Measurements from ENCODE around the gene LNP1. TPM values are rescaled to one million over a fixed set of nuclear protein-coding genes. Genes with fewer than 3 reads are reported as not detected.

The LNP1 gene
- total RNA-seq, 1 donor from 2014 or later = 2.7 TPM

GRCh38 chr3:100400419-100400779, 940 bp upstream of the LNP1 start:
- Mint-ChIP-seq H3K27ac (peak overlapping the region; percentile 86), H3K4me1 (ENCODE audit: low read depth) (peaks cover 34% of the 10 kb centered on the region), H3K27me3 (no peaks in the 10 kb centered on the region), H3K4me3 (ENCODE audit: low read depth) (peak overlapping the region; percentile 92), H3K36me3 (ENCODE audit: insufficient read depth) (peaks cover 2% of the 10 kb centered on the region), H3K9me3 (ENCODE audit: low read depth) (peaks cover 3% of the 10 kb centered on the region)
- peak; percentile 10 for DNase-seq (ENCODE audit: low spot score, unreplicated experiment)
- no peak for TF ChIP-seq CTCF (IDR thresholded peaks at IDR 0.05; ENCODE audit: unreplicated experiment)

DNA sequence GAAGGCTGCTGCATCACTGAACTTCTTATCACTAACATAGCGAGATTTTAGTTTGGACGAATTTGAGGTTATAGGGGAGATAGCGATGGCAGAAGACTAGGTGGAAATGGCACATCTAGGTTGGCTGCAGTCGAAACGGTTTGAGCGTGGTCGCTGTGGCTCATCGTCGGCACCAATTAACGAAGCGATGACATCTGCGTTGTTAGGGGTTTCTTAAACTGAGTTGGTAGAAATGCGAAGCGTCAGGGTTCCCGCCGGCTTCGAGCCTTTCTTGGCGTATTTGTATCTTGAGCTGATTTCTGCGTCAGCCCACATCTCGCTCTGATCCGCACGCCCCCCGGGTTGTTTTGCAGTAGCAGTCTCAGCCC, 319 bp downstream of the LNP1 start:
- DNase-seq (ENCODE audit: low spot score, unreplicated experiment) = peak; percentile 11
- H3K4me3 Mint-ChIP-seq (ENCODE audit: low read depth) = peak overlapping the region; percentile 92
- H3K27me3 Mint-ChIP-seq = no peaks in the 10 kb centered on the region
- H3K9me3 Mint-ChIP-seq (ENCODE audit: low read depth) = peaks cover 3% of the 10 kb centered on the region
- H3K36me3 Mint-ChIP-seq (ENCODE audit: insufficient read depth) = peaks cover 3% of the 10 kb centered on the region
- TF ChIP-seq CTCF (IDR thresholded peaks at IDR 0.05; ENCODE audit: unreplicated experiment) = no peak
- H3K27ac Mint-ChIP-seq = peak overlapping the region; percentile 97
- peaks cover 32% of the 10 kb centered on the region for H3K4me1 Mint-ChIP-seq (ENCODE audit: low read depth)

DNA sequence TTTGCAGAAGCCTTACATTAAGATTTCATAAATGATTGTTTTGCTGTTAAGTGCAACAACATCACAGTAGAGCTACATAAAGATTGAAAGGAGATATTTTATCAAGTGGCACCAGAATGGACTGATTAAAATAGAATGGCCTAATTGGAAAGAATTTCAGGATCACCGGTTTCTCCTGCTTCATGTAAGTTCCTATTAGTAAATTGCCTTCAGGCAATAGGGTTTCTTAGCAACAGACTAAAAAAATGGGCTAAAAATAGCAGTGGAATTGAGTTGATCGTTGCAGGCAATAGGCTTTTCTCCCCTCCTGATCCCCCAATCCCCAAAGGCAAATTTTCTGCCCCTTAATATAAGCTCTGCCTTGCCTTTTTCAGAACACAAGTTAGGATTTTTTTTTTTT, 917 bp downstream of the LNP1 start:
- Mint-ChIP-seq H3K4me1 (ENCODE audit: low read depth) (peaks cover 32% of the 10 kb centered on the region), H3K27me3 (no peaks in the 10 kb centered on the region), H3K27ac (peak overlapping the region; percentile 97), H3K4me3 (ENCODE audit: low read depth) (peak overlapping the region; percentile 92), H3K36me3 (ENCODE audit: insufficient read depth) (peaks cover 4% of the 10 kb centered on the region), H3K9me3 (ENCODE audit: low read depth) (peaks cover 3% of the 10 kb centered on the region)
- TF ChIP-seq CTCF (IDR thresholded peaks at IDR 0.05; ENCODE audit: unreplicated experiment) = no peak
- no peak for DNase-seq (ENCODE audit: low spot score, unreplicated experiment)

- peaks cover 3% of the 10 kb centered on the region for H3K9me3 Mint-ChIP-seq (ENCODE audit: low read depth)
- H3K36me3 Mint-ChIP-seq (ENCODE audit: insufficient read depth) = peaks cover 8% of the 10 kb centered on the region
- H3K4me3 Mint-ChIP-seq (ENCODE audit: low read depth) = peak overlapping the region; percentile 92
- peaks cover 32% of the 10 kb centered on the region for H3K4me1 Mint-ChIP-seq (ENCODE audit: low read depth)
- no peak for TF ChIP-seq CTCF (IDR thresholded peaks at IDR 0.05; ENCODE audit: unreplicated experiment)
- H3K27me3 Mint-ChIP-seq = no peaks in the 10 kb centered on the region
- H3K27ac Mint-ChIP-seq = peak overlapping the region; percentile 37
- DNase-seq (ENCODE audit: low spot score, unreplicated experiment) = no peak
Observed at GRCh38 chr3:100402891-100403290, 1.6 kb downstream of the LNP1 start.

- Mint-ChIP-seq H3K27ac (no peak overlapping the region), H3K4me1 (ENCODE audit: low read depth) (peaks cover 32% of the 10 kb centered on the region), H3K36me3 (ENCODE audit: insufficient read depth) (peaks cover 8% of the 10 kb centered on the region), H3K9me3 (ENCODE audit: low read depth) (peaks cover 3% of the 10 kb centered on the region), H3K27me3 (no peaks in the 10 kb centered on the region), H3K4me3 (ENCODE audit: low read depth) (peak overlapping the region; percentile 92)
- no peak for DNase-seq (ENCODE audit: low spot score, unreplicated experiment)
- TF ChIP-seq CTCF (IDR thresholded peaks at IDR 0.05; ENCODE audit: unreplicated experiment) = no peak
Observed at GRCh38 chr3:100403362-100404249, 2.3 kb downstream of the LNP1 start.
